Epithelial cell of esophagus (primary cell): ENCODE results near the gene DGKE.

Experiments
- DNase-seq: peaks from one replicate; pipeline ENCODE4 v3.0.0; 2010; ENCODE audit warnings: low read depth
- H3K4me3 ChIP-seq: 2 replicates; pipeline ENCODE4 v1.5.1; 2011; ENCODE audit warnings: mild to moderate bottlenecking, low read length, control low read depth
- CTCF ChIP-seq: IDR thresholded peaks from 2 replicates; pipeline ENCODE4 v1.5.1; 2011; ENCODE audit warnings: low read depth, mild to moderate bottlenecking, low read length, control low read depth, inconsistent platforms; ENCODE audit not compliant: insufficient read depth; ENCODE audit errors: missing control alignments

DGKE gene

DNA sequence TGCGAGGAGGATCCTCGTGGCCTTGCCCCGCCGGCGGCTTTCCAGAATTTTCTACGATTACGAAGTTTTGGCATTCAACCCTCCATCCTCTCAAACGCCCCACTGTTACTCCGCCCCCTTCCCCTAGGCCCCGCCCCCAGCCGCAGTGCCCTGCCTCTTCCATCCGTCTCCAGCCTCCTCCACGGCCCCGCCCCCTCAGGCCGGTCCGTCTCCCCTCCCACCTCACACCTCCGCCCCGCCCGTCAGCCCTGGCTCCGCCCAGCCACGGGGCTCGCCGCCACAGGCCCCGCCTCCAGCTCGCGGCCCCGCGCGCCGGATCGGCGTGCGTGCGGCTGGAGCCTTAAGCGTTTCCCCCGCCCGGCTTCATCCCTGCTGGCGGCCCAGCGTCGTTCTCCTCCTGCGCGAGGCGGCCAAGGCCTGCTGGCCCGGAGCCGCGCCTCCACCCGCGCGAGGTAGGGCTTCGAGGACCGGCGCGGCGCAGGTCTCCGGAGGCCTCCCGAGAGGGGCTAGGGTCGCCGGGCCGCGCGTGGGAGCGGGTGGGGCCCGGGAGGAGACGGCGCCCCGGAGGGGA is at the start of gene DGKE, which contains the start of gene C17orf67:
TSS of gene DGKE (plus strand) at position 343 of the 571 bp plus-strand sequence. CDS start 645 bp downstream, outside the sequence.
TSS of gene C17orf67 (minus strand) at position 112 of the 571 bp plus-strand sequence. CDS start 18,110 bp downstream, outside the sequence.
- TF ChIP-seq CTCF = no peak
- H3K4me3 ChIP-seq = peak within 1 kb of the TSS; percentile 70
- peak; percentile 97 for DNase-seq

DNA sequence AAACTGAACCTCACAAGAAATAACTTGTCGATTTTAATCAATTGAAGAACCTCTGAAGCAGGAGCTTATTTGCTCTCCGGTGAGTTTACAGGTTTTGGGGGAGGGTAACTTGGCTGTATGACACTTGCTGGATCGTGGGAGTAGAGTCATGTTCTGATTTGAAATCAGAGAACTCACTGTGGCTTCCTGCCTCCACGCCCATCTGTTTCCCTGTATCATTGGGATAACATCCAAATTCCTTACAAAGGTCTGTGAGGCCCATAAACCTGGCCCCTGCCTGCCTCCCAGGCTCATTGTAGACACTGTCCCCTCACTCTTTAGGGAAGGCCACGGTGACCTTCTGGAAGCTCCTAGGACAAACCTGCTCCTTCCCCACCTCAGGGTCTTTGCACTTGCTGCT is 48.5 kb upstream of the DGKE start:
- peak; percentile 83 for DNase-seq
- H3K4me3 ChIP-seq = no peak overlapping the region
- no peak for TF ChIP-seq CTCF

- no peak for TF ChIP-seq CTCF
- H3K4me3 ChIP-seq = no peak overlapping the region
- peak; percentile 40 for DNase-seq
Observed at GRCh38 chr17:56785997-56786680, 47.8 kb upstream of the DGKE start.

GRCh38 chr17:56786989-56787482 is 46.9 kb upstream of the DGKE start:
- no peak overlapping the region for H3K4me3 ChIP-seq
- DNase-seq = peak; percentile 98
- no peak for TF ChIP-seq CTCF

GRCh38 chr17:56792267-56792666 is 41.7 kb upstream of the DGKE start:
- no peak overlapping the region for H3K4me3 ChIP-seq
- no peak for TF ChIP-seq CTCF
- DNase-seq = no peak

- TF ChIP-seq CTCF = no peak
- no peak overlapping the region for H3K4me3 ChIP-seq
- DNase-seq = no peak
Observed at GRCh38 chr17:56793531-56793930, 40.4 kb upstream of the DGKE start.
